22Rv1 (cell line): ENCODE results near the gene SLC36A1.

Experiments used
- H3K27ac ChIP-seq: fragments of 450-650 bp; 2 replicates; pipeline ENCODE4 v1.5.1; 2017
- CTCF ChIP-seq: fragments of 450-650 bp; IDR thresholded peaks from 2 replicates; pipeline ENCODE4 v1.5.1; 2017; ENCODE audit warnings: mild to moderate bottlenecking
- ZFX ChIP-seq: fragments of 450-650 bp; IDR thresholded peaks from 2 replicates; pipeline ENCODE4 v1.6.1; 2017; ENCODE audit warnings: antibody characterized with exemption, borderline replicate concordance

The SLC36A1 gene

DNA sequence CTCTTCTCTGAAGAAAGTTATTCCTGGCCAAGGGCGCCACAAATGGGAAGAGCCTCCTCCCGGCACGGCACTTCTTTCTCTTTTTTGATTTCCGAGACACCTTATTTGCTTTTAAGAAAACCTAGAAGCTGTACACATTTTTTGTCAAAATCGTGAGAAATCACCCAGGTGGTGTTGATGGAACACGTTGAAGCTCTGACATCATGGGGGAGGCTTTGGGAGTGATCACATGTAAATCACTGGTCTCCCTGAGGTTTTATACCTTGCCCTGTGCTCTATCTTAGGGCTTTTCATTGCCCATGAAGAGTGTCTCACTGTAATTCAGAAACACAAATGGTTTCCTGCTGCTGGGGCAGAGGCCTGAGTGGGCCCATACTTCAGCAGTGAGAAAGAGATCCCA is 27.4 kb downstream of the SLC36A1 start:
- no peak overlapping the region for H3K27ac ChIP-seq
- TF ChIP-seq ZFX (no peak), CTCF (no peak)

GRCh38 chr5:151475388-151475787 is 28.0 kb downstream of the SLC36A1 start:
- TF ChIP-seq ZFX: no peak
- no peak for TF ChIP-seq CTCF
- H3K27ac ChIP-seq: no peak overlapping the region

GRCh38 chr5:151476016-151476415 is 28.6 kb downstream of the SLC36A1 start:
- no peak for TF ChIP-seq CTCF
- TF ChIP-seq ZFX: no peak
- H3K27ac ChIP-seq: no peak overlapping the region

DNA sequence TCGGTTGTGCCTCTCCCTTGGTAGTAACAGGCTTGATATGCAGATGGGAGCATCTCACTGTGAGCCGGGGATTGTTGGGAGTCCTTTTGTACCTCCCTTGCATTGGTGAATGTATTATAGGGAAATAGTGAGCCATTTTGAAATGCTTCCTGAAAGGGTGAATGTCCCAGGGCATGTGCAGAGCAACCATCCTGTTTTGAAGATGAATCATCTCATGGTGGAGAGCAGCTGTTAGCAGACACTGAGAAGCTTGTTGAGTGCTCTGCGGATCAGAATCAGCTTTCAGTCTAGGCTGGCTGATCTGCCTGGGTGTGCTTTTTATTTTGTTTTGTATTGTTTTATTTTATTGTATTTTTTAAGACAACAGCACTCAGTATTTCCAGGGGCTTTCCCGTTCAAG is 29.7 kb downstream of the SLC36A1 start:
- TF ChIP-seq CTCF: no peak
- no peak for TF ChIP-seq ZFX
- no peak overlapping the region for H3K27ac ChIP-seq

GRCh38 chr5:151480384-151481293 is 33.2 kb downstream of the SLC36A1 start:
- H3K27ac ChIP-seq: no peak overlapping the region
- TF ChIP-seq CTCF (no peak), ZFX (no peak)

GRCh38 chr5:151483176-151483575 is 35.8 kb downstream of the SLC36A1 start:
- no peak overlapping the region for H3K27ac ChIP-seq

More at GRCh38 chr5:151483176-151483575, 35.8 kb downstream of the SLC36A1 start:
- TF ChIP-seq CTCF (no peak), ZFX (no peak)
